ENCODE measurements around the gene ANKH.
"Not testable (repeated sequence)": the region's sequence is repeated elsewhere in the genome, so short reads cannot be mapped to it uniquely, and the experiment has no call there.

ANKH gene

DNA sequence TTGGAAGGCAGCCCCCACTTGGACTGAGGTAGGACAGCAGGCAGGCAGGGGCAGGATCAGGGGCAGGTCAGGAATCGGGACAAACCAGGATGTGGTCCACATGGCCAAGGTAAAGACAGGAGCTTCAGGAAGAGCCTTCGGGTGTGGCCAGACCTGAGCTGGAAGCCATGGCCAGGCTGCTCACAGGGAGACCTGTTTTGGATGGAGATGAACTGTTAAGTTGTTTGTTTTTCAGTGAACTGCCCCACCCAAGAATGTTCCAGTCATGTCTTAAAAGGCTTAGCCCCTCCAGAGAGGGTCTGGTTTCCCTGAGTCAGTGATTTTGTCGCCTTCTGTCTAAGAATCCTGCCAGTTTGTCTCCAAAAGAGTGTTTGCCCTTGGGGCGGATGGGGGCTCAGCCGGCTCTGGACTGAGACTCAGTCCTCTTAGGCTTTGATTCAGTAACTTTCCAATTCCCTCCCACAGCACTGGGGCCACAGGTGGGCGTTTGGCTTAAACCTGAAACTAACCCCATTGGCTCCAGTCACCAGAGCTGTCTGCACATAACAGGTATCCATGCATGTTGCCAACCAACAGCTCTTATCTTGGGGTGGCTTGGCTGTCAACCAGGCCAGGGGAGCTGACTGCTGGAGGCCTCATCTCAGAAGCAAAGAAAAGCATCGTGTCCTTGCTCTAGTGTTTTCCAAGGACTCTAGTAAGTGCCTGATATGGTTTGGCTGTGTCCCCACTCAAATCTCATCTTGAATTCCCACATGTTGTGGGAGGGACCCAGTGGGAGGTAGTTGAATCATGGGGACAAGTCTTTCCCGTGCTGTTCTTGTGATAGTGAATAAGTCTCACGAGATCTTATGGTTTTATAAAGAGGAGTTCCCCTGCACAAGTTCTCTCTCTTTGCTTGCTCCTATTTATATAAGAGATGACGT is 11.3 kb upstream of the ANKH start:
- no peak for DNase-seq

DNA sequence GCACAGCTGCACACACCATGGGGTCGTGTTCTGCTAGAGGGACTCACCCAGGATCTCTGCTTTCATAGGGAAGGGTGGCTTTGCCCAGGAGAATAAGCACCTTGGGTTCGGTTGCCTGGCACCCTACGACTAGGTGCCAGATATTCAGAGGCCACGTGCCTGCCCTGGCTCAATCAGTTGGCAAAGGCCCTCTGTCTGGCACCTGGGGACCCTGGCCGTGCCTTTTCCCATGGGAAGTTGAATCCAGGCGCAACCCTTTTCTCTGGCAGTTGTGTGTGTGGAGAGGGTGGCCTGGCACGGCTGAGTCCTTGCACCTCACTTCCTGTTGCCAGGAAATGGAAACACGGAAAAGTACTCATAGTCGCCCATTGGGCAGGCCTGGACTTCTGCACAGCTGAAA is 10.2 kb upstream of the ANKH start:
- no peak for DNase-seq

DNA sequence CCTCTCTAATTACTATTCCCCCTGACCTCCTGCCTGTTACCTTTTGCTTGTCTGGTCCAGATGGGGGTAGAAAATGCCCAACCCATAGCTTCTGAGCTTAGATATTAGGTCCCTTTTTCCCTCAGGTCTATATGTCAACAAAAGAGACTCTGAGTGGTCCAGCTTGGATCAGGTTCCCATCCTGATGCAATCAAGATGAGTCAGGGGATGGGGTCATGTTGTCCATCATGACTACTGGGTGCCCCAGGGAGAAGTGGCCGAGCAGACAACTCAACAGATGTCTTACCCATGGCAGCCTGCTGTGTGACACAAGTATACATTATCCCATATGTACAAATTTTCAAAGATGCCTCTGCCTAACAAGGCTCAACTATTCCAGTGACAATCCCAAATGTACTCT is 9.1 kb upstream of the ANKH start:
- no peak for DNase-seq

DNA sequence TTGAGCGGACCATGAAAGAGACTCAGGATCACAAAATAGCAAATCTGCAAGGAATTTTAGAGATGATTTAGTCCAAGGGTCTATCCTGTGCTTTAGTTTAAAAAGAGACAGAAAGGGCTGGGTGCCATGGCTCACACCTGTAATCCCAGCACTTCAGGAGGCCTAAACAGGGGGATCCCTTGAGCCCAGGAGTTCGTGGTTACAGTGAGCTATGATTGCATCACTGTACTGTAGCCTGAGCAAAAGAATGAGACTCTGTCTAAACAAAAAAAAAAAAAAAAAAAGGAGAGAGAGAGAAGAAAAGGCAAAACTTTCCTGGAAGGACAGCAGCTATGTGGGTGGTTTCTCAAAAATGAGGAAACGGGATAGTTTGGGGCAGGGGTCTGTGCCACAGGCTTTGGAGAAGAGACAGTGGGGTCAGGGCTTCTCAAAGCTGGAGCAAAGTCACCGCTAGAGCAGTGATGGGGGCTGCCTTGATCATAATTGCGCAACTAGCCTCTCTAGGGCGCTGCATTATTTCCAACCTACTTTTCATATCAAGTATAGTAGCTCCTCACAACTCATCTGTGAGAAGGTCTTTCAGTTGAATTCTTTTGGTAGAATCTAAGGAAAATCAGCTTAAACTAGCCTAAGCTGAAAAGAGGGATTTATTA is 8.5 kb upstream of the ANKH start:
- DNase-seq: no peak

DNA sequence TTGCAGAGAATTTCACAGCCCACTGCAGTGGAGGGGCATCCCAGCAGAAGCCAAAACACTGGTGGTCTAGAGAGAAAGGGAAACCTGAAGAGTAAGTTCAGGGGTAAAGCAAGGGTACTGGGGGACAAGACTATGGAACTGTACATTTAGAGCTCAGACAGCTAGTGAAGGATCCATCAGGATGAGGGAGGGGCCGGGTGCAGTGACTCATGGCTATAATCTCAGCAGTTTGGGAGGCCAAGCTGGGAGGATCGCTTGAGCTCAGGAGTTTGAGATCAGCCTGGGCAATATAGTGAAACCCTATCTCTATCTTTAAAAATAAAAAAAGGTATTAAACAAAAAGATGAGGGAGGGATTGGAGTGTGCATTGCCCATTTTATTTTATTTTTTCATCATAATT is 7.8 kb upstream of the ANKH start:
- no peak for DNase-seq

DNA sequence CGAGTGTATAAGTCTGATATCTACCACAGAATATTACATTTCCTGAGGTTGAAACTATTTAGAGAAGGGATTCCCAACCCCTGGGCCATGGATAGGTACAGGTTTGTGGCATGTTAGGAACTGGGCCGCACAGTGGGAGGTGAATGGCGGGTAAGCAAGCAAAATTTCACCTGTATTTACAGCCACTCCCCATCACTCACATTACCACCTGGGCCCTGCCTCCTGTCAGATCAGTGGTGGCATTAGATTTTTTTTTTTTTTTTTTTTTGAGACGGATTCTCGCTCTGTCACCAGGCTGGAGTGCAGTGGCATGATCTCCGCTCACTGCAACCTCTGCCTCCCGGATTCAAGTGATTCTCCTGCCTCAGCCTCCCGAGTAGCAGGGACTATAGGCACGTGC is 6.6 kb upstream of the ANKH start:
- not testable (repeated sequence) for DNase-seq

DNA sequence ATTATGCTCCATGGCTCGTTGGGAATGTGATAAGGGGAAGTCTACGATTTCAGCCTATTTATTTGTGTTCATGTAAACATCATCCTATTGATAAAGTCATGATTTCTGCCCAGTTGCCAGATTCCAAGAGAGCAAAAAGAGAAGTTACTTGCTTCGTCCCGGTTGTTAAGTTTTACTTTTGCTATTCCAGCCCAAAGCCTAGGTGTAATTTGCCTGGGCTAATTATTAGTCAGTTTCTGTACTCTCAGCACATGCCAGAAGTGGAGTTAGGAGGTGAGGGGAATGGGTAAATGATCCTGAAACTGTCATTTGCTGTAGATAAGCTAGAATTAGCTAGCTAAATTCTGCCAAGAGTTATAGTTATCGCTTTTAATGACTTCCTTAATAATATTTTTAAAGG is 4.5 kb upstream of the ANKH start:
- no peak for DNase-seq

DNA sequence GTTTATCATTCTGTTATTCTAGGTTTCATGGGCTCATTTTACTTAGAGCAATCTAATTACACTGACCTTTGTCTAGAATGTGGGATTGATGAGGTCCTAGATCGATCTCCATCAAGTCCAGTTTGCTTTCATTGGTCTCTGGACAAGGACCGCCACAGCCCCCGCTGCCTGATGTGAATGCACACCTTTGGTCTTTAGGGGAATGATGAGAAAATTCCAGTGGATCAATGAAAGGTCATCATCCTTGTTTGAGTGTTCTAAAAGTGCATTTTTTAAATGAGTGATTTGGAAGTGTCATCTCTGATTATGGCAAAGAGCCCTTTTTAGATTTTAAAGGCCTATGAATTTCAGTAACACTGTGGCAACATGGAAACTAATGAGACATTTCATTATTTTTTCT is 2.2 kb upstream of the ANKH start:
- no peak for DNase-seq

DNA sequence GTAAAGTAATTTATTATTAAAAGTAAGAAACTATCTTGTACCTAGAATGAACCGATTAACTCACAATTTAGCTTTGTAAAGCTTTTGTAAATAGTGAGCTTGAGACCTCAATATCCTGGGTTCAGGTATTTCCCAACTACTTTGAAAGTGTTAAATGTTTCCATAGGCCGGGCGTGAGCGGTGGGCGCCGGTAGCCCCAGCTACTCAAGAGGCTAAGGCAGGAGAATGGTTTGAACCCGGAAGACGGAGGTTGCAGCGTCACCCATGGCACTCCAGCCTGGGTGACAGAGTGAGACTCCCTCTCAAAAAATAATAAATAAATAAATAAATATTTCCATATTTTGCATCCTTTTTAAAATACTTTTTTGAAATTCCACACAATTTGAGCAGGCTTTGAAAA is 1.5 kb upstream of the ANKH start:
- no peak for DNase-seq

DNA sequence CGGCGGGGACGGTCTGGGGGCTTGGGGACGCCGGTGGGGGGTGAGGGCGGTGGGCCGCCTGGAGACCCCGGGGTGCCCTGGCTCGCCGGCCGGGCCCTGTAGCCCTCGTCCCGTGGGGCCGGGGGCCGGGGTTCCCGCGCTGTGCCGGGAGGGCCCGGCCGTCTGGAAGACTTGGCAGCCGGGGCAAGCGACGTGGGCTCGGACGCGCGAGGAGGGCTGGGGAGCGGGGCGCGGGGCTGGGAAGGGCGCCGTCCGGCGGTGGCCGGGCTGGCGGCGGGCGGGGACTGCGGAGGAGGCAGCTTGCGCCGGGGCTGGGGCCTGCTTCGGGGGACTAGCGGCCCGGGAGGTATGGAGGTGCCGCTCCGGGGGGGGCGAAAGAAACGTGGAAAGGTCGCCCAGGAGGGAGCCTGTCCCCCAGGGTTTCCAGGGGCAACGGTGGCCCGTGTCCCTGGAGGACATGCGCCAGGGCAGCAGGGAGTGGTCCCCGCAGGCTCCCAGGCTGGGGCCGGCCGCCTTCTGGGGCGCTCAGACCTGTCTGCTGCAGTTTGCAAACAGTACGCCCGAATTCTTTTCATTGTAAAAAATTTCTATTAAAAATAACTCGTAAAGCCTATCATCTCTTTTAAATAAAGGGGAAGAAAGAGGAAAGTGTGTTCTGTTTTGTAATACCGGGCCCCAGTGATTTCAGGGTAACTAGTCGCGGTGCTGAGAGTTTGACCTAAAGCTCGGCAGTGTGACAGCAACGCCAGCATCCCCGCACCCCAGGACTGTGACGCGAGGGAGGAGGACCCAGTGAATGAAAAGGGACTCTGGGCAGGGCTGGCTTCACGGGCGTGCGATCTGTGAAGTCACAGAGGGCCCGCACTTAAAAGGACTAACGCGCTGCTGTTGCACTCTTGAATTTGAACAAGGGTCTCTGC is 752 bp upstream of the ANKH start:
- DNase-seq: peak; percentile 54

DNA sequence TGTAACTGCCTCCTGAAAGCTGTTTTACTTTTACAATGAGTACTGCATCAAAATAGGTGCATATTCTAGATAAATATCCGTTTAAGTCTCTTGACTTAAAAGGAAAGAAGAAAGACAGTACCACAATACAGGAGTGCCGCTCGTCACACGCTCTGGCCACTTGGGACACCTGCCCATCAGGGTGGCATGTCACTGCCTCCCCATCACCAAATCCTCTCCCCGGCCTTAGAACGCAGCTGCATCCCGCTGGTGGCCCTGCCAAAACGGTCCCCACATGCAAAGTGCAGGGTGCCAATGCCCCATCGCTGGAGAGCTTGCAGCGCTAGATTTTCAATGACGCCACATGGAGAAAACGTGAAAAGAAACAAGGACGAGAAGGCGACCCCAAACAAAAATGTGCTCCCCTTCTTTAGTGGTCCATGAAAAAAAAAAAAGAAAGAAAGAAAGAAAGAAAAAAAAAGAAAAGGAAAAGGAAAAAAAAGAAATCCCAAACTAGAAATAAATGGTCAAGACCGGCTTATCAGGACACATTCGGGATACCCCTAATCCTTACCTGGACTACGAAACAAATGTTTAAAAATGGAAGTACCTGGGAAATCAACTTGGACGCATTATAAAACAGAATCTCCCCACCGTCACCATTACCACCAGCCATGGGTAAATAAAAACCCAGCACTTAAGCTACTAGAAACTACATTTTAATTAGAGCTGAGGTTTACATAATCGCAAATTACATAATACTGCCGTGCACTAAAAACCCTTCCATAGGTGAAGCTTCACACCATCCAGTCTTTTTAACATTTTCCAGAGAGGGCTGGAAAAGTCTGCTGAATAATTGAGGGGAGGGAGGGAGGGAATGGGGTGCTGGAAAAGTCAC is 1.0 kb downstream of the ANKH start:
- peak; percentile 57 for DNase-seq

DNA sequence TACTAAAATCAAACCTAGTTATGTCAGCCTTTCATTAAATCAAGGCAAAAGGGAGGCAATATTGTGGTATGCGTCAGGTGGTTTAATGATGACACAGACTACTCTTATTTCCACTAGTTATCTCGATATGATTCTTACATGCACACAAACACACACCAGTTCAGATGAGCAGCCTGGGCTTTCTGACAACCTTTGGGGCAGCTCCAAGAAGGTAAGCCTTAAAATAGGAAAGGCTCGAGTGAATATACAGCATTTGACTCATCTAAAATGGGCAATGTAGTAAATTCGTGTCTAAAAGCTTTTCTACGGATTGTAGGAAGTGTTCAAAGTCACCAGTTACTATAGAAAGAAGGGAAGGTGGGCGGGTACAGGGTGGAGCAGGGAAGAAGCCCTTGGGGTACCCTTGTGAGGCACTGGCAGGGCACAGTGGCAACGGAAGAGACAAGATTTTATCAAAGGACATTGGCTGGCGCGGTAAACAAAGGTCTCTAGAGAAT is 1.9 kb downstream of the ANKH start:
- no peak for DNase-seq

DNA sequence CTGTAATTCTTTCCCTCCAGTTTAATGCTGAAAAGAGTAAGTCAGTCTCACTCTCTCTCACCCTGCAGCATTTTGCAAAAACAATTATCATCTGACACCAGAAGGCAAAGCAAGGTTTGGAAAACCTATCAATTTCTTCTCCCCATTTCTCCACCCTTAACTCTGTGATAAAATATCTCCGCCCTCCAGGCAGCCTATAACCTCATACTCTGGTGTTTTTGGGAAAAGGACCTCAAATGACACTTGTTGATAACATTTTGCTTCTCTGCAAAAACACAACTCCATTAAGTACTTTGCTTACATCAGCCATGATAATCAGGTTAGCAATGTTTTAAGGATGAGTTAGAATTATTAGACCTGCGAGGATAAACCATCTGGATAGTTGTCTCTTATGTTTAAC is 2.3 kb downstream of the ANKH start:
- DNase-seq: no peak

DNA sequence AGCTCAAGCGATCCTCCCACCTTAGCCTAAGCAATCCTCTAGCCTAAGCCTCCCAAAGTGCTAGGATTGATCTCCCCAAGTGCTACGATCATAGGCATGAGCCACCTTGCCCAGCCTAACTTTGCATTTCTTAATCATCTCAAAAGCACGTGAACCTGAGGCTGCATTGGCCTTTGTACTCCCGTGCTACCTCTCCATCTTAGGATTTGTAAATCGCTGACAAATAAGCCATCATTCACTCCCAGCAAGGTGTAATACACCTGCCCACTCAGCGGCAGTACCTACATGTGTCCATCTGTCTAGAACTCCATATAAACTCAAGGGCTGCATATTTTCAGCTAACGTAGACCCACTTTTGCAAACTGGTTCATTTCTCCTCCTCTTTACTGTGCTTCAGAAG is 2.8 kb downstream of the ANKH start:
- no peak for DNase-seq

DNA sequence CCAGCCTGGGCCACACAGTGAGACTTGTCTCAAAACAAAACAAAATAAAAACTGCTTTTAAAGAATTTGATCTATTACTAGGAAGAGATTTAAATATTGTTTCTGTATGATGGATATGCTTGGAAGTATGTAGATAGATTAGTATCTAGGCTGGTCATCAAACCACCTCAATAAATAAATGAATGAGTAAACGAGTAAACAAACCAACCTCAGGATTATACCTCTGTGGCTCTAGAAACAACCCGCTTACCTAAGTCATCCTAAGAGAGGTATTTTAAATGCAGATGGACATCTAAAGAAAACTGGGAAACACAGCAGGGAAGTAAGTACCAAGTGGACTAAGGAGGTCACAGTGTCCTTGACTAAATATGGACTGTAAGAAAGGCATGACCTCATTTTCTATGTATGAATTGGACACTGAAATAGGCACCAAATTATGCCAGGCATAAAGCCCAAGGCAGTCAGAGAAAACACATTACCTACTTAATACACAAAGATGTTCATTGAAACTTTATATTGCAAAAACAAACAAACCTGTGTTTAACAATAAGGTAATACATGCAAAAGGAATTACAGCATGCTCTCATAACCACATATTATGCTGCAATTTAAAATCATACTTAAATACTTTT is 7.3 kb downstream of the ANKH start:
- no peak for DNase-seq

DNA sequence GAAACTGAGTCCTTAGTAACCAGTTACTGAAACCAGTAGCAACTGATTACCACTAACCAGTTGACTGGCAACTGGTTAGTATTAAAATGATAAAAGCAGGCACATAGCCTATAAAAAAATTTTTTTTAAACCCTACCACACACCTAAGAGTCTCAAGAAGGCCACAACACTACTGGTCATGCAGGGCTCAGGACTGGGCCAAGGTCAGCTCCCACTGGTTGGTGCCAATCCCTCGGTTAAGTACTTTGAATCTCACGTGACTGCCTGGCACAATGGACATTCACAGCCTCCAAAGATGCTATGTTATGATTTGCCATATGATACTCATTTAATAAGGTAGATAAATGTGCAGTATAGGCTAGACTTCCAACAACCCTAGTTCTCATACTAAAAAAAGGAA is 8.5 kb downstream of the ANKH start:
- DNase-seq: no peak

DNA sequence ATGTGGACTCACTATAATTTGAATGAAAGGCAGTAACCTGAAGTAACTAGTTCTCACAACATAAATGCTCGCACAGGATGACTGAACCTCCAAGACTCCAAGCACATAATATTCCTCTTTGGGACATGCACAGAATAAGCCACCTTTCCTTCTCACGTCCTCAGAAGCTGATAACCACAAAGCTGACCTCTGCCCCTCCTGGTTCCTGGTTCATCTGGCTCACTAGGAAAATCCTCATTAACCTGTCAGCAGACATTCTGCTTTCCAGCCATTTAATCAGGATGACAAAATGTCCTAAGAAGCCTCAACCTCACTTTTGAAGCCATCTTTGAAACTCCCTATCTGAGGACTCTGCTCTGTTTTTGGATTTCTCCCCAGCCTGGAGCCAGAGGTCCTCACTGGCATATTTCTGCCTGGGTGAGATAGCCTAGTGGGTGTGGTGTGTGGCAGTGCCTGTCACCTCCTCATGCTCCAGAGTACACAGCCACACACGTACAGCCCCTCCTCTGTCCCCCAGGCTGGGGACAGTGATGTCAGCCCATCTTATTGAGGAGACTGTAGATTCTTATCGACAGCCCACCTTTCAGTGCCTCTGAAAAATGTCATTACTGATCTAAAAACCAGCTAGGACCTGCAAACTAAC is 10.3 kb downstream of the ANKH start:
- no peak for DNase-seq

DNA sequence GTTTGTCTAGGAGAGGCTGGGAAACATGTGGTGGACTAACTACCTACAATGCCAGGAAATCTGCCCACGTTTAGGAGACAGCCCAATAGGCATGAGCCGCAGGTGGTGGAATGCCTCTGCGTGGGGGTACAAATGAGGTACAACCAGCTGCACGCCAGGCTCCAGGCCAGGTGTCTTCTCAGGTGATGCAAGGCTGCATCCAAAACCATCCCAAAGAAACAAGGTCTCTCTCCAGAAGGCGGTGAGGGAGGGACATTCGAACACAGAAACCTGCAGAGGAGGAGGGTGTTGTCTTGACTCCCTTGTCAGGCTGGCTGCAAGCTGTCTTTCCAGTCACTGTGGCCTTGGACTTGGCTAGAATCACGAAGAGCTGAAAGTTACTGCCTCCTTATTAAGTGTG is 11.6 kb downstream of the ANKH start:
- no peak for DNase-seq

DNA sequence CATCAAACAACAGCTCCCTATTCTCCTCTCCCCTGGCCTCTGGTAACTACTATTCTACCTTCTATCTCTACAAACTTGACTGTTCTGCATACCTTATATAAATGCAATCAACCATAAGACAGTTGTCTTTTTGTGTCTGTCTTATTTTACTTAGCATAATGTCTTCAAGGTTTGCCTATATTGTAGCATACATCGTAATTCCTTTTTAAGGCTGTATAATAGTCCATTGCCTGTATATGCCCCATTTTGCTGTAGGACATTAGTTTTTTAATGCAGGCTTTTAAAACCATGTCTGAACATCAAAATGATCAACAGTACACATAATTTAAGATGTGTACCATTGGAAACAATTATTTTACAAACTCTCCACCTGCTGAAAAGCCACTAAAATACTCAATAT is 12.4 kb downstream of the ANKH start:
- DNase-seq: no peak

DNA sequence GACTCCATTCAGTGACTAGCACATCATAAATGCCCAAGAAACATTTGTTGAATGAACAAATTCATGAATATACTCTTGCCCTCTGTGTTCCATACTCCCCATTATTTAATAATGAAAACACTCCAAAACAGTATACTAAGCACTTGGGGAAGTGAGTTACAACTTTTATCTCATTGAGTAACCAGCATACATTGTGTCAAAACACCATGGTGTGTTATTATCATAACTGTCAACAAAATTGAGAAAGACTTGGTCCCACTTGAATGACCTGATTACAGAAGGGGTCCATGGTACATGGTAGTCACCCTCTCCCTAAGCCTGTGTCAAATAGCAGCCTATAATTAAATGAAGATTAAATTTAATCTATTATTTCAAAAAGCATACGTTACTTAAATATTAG is 16.2 kb downstream of the ANKH start:
- no peak for DNase-seq

DNA sequence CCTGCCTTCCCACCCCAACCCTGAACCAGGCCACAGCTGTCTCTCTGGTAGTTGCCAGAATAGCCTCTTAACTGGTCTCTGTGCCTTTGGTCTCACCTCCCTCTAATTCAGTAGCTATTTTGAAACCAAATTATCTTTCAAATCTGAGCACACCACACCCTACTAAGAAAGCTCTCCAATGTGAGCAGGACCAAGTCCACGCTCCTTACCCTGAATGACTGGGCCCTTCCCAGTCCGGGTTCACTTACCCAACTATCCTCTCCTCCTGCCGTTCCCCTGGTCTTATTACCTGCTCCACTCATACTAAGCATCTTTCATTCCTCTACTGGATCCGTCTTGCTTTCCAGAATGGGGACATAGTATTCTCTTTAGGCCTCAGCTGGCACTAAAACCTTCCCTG is 16.8 kb downstream of the ANKH start:
- no peak for DNase-seq

All from stimulated activated CD4-positive, alpha-beta T cell treated with anti-CD3 and anti-CD28 coated beads, Interleukin-12 subunit alpha, Interleukin-12 subunit beta, amount 100 ng/mL, for 4 hours (primary cell).